Nephron progenitor cell (in vitro differentiated cells): Measurements from ENCODE around the gene TRPV5.

Experiments
- DNase-seq: peaks from one replicate; pipeline ENCODE4 v3.0.0; 2021
- H3K27ac Mint-ChIP-seq: 2 replicates; pipeline ENCODE4 v1.8.0; 2021; ENCODE audit warnings: mild to moderate bottlenecking, moderate library complexity, mixed read lengths
- H3K27me3 Mint-ChIP-seq: 2 replicates; pipeline ENCODE4 v1.8.0; 2021; ENCODE audit warnings: mild to moderate bottlenecking, low read depth, mixed read lengths; ENCODE audit not compliant: poor library complexity
- H3K36me3 Mint-ChIP-seq: 2 replicates; pipeline ENCODE4 v1.8.0; 2021; ENCODE audit warnings: low read depth, mixed read lengths
- H3K4me1 Mint-ChIP-seq: 2 replicates; pipeline ENCODE4 v1.8.0; 2021; ENCODE audit warnings: mixed read lengths
- H3K4me3 Mint-ChIP-seq: 2 replicates; pipeline ENCODE4 v1.8.0; 2021; ENCODE audit warnings: mild to moderate bottlenecking, moderate library complexity, mixed read lengths
- H3K9me3 Mint-ChIP-seq: 2 replicates; pipeline ENCODE4 v1.8.0; 2021; ENCODE audit warnings: mild to moderate bottlenecking, moderate library complexity, mixed read lengths
- TF ChIP-seq, protein P1 (sequence below): fragments of 200-600 bp; sonication (generic); IDR thresholded peaks from 2 replicates; pipeline ENCODE4 v1.5.0; 2021; ENCODE audit warnings: antibody characterized with exemption

TRPV5 gene

GRCh38 chr7:142945001-142945400 lies 11.5 kb upstream of the TRPV5 start:
- DNase-seq: no peak
- Mint-ChIP-seq H3K9me3 (no peaks in the 10 kb centered on the region), H3K27me3 (peaks cover 24% of the 10 kb centered on the region), H3K4me3 (no peak overlapping the region), H3K36me3 (no peaks in the 10 kb centered on the region), H3K4me1 (peaks cover 8% of the 10 kb centered on the region), H3K27ac (peak overlapping the region; percentile 52)
- TF ChIP-seq, protein P1, sequence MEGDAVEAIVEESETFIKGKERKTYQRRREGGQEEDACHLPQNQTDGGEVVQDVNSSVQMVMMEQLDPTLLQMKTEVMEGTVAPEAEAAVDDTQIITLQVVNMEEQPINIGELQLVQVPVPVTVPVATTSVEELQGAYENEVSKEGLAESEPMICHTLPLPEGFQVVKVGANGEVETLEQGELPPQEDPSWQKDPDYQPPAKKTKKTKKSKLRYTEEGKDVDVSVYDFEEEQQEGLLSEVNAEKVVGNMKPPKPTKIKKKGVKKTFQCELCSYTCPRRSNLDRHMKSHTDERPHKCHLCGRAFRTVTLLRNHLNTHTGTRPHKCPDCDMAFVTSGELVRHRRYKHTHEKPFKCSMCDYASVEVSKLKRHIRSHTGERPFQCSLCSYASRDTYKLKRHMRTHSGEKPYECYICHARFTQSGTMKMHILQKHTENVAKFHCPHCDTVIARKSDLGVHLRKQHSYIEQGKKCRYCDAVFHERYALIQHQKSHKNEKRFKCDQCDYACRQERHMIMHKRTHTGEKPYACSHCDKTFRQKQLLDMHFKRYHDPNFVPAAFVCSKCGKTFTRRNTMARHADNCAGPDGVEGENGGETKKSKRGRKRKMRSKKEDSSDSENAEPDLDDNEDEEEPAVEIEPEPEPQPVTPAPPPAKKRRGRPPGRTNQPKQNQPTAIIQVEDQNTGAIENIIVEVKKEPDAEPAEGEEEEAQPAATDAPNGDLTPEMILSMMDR: no peak

GRCh38 chr7:142943706-142944268 lies 10.2 kb upstream of the TRPV5 start:
- Mint-ChIP-seq H3K4me1 (peaks cover 8% of the 10 kb centered on the region), H3K4me3 (no peak overlapping the region), H3K9me3 (no peaks in the 10 kb centered on the region), H3K27ac (peak overlapping the region; percentile 29), H3K36me3 (no peaks in the 10 kb centered on the region), H3K27me3 (peaks cover 28% of the 10 kb centered on the region)
- no peak for DNase-seq
- TF ChIP-seq, protein P1: no peak

DNA sequence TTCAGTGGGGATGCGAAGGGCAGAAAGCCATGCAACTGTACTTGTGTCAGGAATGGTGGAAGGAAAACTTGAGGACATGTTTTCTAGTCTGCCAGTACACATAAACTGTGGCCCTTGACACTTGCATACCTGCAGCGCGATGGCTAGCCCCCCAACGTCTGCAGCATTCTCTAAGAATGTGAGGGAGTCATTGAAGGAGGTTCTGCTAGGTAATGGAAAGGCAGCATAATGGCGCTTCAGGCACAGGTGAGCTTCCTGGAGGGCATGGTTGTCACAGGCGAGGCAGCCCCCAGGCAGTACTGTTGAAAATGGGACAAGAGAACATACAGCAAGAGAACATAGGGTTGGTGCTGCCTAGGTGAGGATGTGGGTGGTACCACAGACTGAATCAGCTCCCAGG lies 9.2 kb upstream of the TRPV5 start:
- Mint-ChIP-seq H3K27me3 (peaks cover 28% of the 10 kb centered on the region), H3K4me1 (peaks cover 8% of the 10 kb centered on the region), H3K36me3 (no peaks in the 10 kb centered on the region), H3K4me3 (no peak overlapping the region), H3K9me3 (no peaks in the 10 kb centered on the region), H3K27ac (no peak overlapping the region)
- DNase-seq: no peak
- TF ChIP-seq, protein P1: no peak

- Mint-ChIP-seq H3K4me1 (peaks cover 8% of the 10 kb centered on the region), H3K27ac (no peak overlapping the region), H3K36me3 (no peaks in the 10 kb centered on the region), H3K9me3 (no peaks in the 10 kb centered on the region), H3K4me3 (no peak overlapping the region), H3K27me3 (peaks cover 23% of the 10 kb centered on the region)
- TF ChIP-seq, protein P1: no peak
- DNase-seq: no peak
Measured at GRCh38 chr7:142941541-142941940, 8.0 kb upstream of the TRPV5 start.

GRCh38 chr7:142940966-142941535 lies 7.5 kb upstream of the TRPV5 start:
- Mint-ChIP-seq H3K36me3 (no peaks in the 10 kb centered on the region), H3K4me3 (no peak overlapping the region), H3K27me3 (peaks cover 23% of the 10 kb centered on the region), H3K4me1 (peaks cover 8% of the 10 kb centered on the region), H3K9me3 (no peaks in the 10 kb centered on the region), H3K27ac (no peak overlapping the region)
- DNase-seq: no peak
- TF ChIP-seq, protein P1: no peak

- peaks cover 17% of the 10 kb centered on the region for H3K27me3 Mint-ChIP-seq
- TF ChIP-seq, protein P1: peak; percentile 32
- H3K4me3 Mint-ChIP-seq: no peak within 1 kb of the TSS
- no peaks in the 10 kb centered on the region for H3K9me3 Mint-ChIP-seq
- no peaks in the 10 kb centered on the region for H3K4me1 Mint-ChIP-seq
- DNase-seq: no peak
- no peaks in the 10 kb centered on the region for H3K36me3 Mint-ChIP-seq
- no peak within 1 kb of the TSS for H3K27ac Mint-ChIP-seq
Measured at GRCh38 chr7:142939226-142939910, 5.8 kb upstream of the TRPV5 start, which contains the start of gene LLCFC1. LLCFC1 (plus strand) TSS chr7:142939484; CDS start chr7:142939622, 138 bp downstream.
